Left renal pelvis (tissue), 4 donors: Measurements from ENCODE around the gene ST8SIA3. TPM values are rescaled to one million over a fixed set of nuclear protein-coding genes. Genes with fewer than 3 reads are reported as not detected.
"Not testable (repeated sequence)": the region's sequence is repeated elsewhere in the genome, so short reads cannot be mapped to it uniquely, and the experiment has no call there.

Experiments used
- DNase-seq, 4 donors: peaks; one replicate each; pipeline ENCODE4 v3.0.0-alpha.2; 2013; ENCODE audit warnings: low read depth in 4 of 4, low spot score in 3 of 4
- polyA plus RNA-seq, 4 donors: library from polyadenylated mRNA; unstranded; fragments of 120-200 nt; gene quantifications; one replicate each; pipeline ENCODE4 v1.2.1, GENCODE V29; 2013; ENCODE audit not compliant: insufficient read length in 4 of 4

The ST8SIA3 gene
- polyA plus RNA-seq, 4 donors: 0.06 to 0.16 TPM; not detected in 2

GRCh38 chr18:57362714-57363113 is 10.4 kb downstream of the ST8SIA3 start:
- DNase-seq: no peak

GRCh38 chr18:57364460-57364859 is 12.1 kb downstream of the ST8SIA3 start:
- no peak for DNase-seq

- no peak for DNase-seq
Observed at GRCh38 chr18:57366528-57367081, 14.2 kb downstream of the ST8SIA3 start.

- no peak for DNase-seq
Observed at GRCh38 chr18:57372444-57372843, 20.1 kb downstream of the ST8SIA3 start.

GRCh38 chr18:57373017-57373416 is 20.7 kb downstream of the ST8SIA3 start:
- DNase-seq: no peak

GRCh38 chr18:57376503-57376902 is 24.1 kb downstream of the ST8SIA3 start:
- no peak for DNase-seq

GRCh38 chr18:57389271-57389670 is 36.9 kb downstream of the ST8SIA3 start:
- no peak for DNase-seq

- no peak for DNase-seq
Observed at GRCh38 chr18:57390044-57390443, 37.7 kb downstream of the ST8SIA3 start.

- DNase-seq: not testable (repeated sequence)
Observed at GRCh38 chr18:57394749-57395148, 42.4 kb downstream of the ST8SIA3 start.

- DNase-seq: not testable (repeated sequence)
Observed at GRCh38 chr18:57396831-57397230, 44.5 kb downstream of the ST8SIA3 start.

GRCh38 chr18:57397440-57398132 is 45.2 kb downstream of the ST8SIA3 start:
- DNase-seq: no peak

GRCh38 chr18:57404345-57404744 is 52.0 kb downstream of the ST8SIA3 start:
- DNase-seq: no peak

GRCh38 chr18:57409650-57410049 is 57.3 kb downstream of the ST8SIA3 start:
- no peak for DNase-seq

GRCh38 chr18:57410749-57411148 is 58.4 kb downstream of the ST8SIA3 start:
- no peak for DNase-seq

- no peak for DNase-seq
Observed at GRCh38 chr18:57416542-57416941, 64.2 kb downstream of the ST8SIA3 start.

Other genes starting within 250 kb of the ST8SIA3 start
- gene BOD1L2, start 205.5 kb upstream of the ST8SIA3 start, polyA plus RNA-seq: not detected
- gene ONECUT2, start 82.8 kb downstream of the ST8SIA3 start, polyA plus RNA-seq: under 1 TPM; 0.08 to 0.24 (median 0.14) TPM
- gene FECH, start 234.1 kb downstream of the ST8SIA3 start, polyA plus RNA-seq: 10 to 100 TPM; 37.7 to 49.4 (median 41.2) TPM